GM23248 (cell line): Measurements from ENCODE around the gene GAS2L1. TPM values are rescaled to one million over a fixed set of nuclear protein-coding genes. Genes with fewer than 3 reads are reported as not detected.

Experiments
- DNase-seq: peaks from one replicate; pipeline ENCODE4 v3.0.0-alpha.2; 2015
- H2AFZ ChIP-seq: fragments of 200-600 bp; sonication (generic); 2 replicates; pipeline ENCODE4 v1.6.1; 2016; ENCODE audit warnings: antibody characterized with exemption
- H3F3A ChIP-seq: fragments of 200-600 bp; sonication (generic); 2 replicates; pipeline ENCODE4 v1.6.1; 2016; ENCODE audit warnings: mild to moderate bottlenecking, antibody characterized with exemption, mixed run types; ENCODE audit not compliant: insufficient read depth
- H3K27ac ChIP-seq: fragments of 200-600 bp; sonication (generic); 2 replicates; pipeline ENCODE4 v1.5.1; 2016; ENCODE audit warnings: mild to moderate bottlenecking
- H3K27me3 ChIP-seq: fragments of 200-600 bp; sonication (generic); replicated peaks from 2 replicates; pipeline ENCODE4 v1.6.1; 2016; ENCODE audit warnings: mild to moderate bottlenecking; ENCODE audit not compliant: insufficient read depth
- H3K36me3 ChIP-seq: fragments of 200-600 bp; sonication (generic); 2 replicates; pipeline ENCODE4 v1.6.1; 2016; ENCODE audit warnings: low read depth, mild to moderate bottlenecking
- H3K4me1 ChIP-seq: fragments of 200-600 bp; sonication (generic); 2 replicates; pipeline ENCODE4 v1.6.1; 2016; ENCODE audit warnings: mild to moderate bottlenecking; ENCODE audit not compliant: insufficient read depth
- H3K4me2 ChIP-seq: fragments of 200-600 bp; sonication (generic); one replicate; pipeline ENCODE4 v1.6.1; 2016; ENCODE audit warnings: mild to moderate bottlenecking; ENCODE audit not compliant: unreplicated experiment
- H3K4me3 ChIP-seq: fragments of 200-600 bp; sonication (generic); 2 replicates; pipeline ENCODE4 v1.5.1; 2016; ENCODE audit warnings: mild to moderate bottlenecking
- H3K79me2 ChIP-seq: fragments of 200-600 bp; sonication (generic); 2 replicates; pipeline ENCODE4 v1.6.1; 2016; ENCODE audit warnings: mild to moderate bottlenecking; ENCODE audit not compliant: insufficient read depth
- H3K9ac ChIP-seq: fragments of 200-600 bp; sonication (generic); 2 replicates; pipeline ENCODE4 v1.6.1; 2016; ENCODE audit warnings: mild to moderate bottlenecking
- H3K9me2 ChIP-seq: fragments of 200-600 bp; sonication (generic); 2 replicates; pipeline ENCODE4 v1.6.1; 2016; ENCODE audit warnings: mixed run types, mild to moderate bottlenecking, moderate library complexity; ENCODE audit not compliant: insufficient read depth
- H3K9me3 ChIP-seq: fragments of 200-600 bp; sonication (generic); one replicate; pipeline ENCODE4 v1.6.1; 2017; ENCODE audit warnings: low read depth
- H4K20me1 ChIP-seq: fragments of 200-600 bp; sonication (generic); 2 replicates; pipeline ENCODE4 v1.6.0; 2016; ENCODE audit not compliant: insufficient read depth
- EZH2 ChIP-seq: fragments of 200-600 bp; sonication (generic); IDR thresholded peaks from 2 replicates; pipeline ENCODE4 v1.6.1; 2018; ENCODE audit warnings: antibody characterized with exemption, mild to moderate bottlenecking; ENCODE audit not compliant: insufficient read depth, poor library complexity, severe bottlenecking
- EZH2phosphoT487 ChIP-seq: fragments of 200-600 bp; sonication (generic); IDR thresholded peaks from 2 replicates; pipeline ENCODE4 v1.6.1; 2018; ENCODE audit warnings: antibody characterized with exemption, moderate library complexity, mild to moderate bottlenecking, low read depth; ENCODE audit not compliant: insufficient read depth
- WGBS, 2 experiments: methylation state at CpG; one replicate each; pipeline ENCODE4 v1.1.6; 2015 to 2017; ENCODE audit warnings: low lambda C conversion rate in 2 of 2, low coverage in 1 of 2; ENCODE audit errors: missing lambda C conversion rate in 2 of 2; 5-methylcytosine and 5-hydroxymethylcytosine counted together
- in situ Hi-C: fragments of 300-500 bp; cut with MboI; formaldehyde crosslinking; loops from 2 replicates; pipeline ENCODE4 v1.15.0; 2020
- polyA plus RNA-seq: library from polyadenylated mRNA; unstranded; fragments of >200 nt; fragmentation: Nextera tagmentation; extraction: Ambion mirVana; gene quantifications from 2 replicates; pipeline ENCODE4 v1.2.1, GENCODE V29; 2016
- total RNA-seq: library from RNA; depleted of rRNA; stranded (reverse); fragments of >200 nt; shearing (Covaris generic); gene quantifications from 2 replicates; pipeline ENCODE4 v1.2.3, GENCODE V29; 2014

The GAS2L1 gene
- total and polyA plus RNA-seq, 2 experiments from 2014 or later, result 21.2 to 23.7 TPM

GRCh38 chr22:29268511-29269229 lies 37.8 kb upstream of the GAS2L1 start:
- no peaks in the 10 kb centered on the region for H3K9me3 ChIP-seq
- H3K9me2 ChIP-seq, result no peaks in the 10 kb centered on the region
- peaks cover 35% of the 10 kb centered on the region for H3K4me1 ChIP-seq
- peak overlapping the region; percentile 98 for H3K27ac ChIP-seq
- in situ Hi-C loops, result no loop called here
- WGBS, 2 experiments, result 2 to 3% methylated on average over 39 to 50 of the region's 51 CpGs
- peak overlapping the region; percentile 95 for H3K4me2 ChIP-seq
- peak overlapping the region; percentile 95; the same call in 1 of the 2 replicates for H2AFZ ChIP-seq
- H3K27me3 ChIP-seq, result no peaks in the 10 kb centered on the region
- peak overlapping the region; percentile 99 for H3K4me3 ChIP-seq
- peaks cover 73% of the 10 kb centered on the region for H3K79me2 ChIP-seq
- peaks cover 42% of the 10 kb centered on the region; the same call in 1 of the 2 replicates for H4K20me1 ChIP-seq
- peak; percentile 86 for DNase-seq
- peaks cover 18% of the 10 kb centered on the region for H3F3A ChIP-seq
- peaks cover 17% of the 10 kb centered on the region for H3K36me3 ChIP-seq
- H3K9ac ChIP-seq, result peak overlapping the region; percentile 100
- TF ChIP-seq EZH2phosphoT487 (no peak), EZH2 (no peak)

- no peak for TF ChIP-seq EZH2
- TF ChIP-seq EZH2phosphoT487, result no peak
- peak; percentile 46 for DNase-seq
- H3K79me2 ChIP-seq, result peaks cover 78% of the 10 kb centered on the region
- H4K20me1 ChIP-seq, result peaks cover 48% of the 10 kb centered on the region; the same call in 1 of the 2 replicates
- H3K9me3 ChIP-seq, result no peaks in the 10 kb centered on the region
- peak overlapping the region; percentile 95 for H3K4me2 ChIP-seq
- peaks cover 21% of the 10 kb centered on the region for H3K36me3 ChIP-seq
- H3F3A ChIP-seq, result peaks cover 18% of the 10 kb centered on the region
- H3K4me3 ChIP-seq, result peak overlapping the region; percentile 99
- in situ Hi-C loops, result no loop called here
- peak overlapping the region; percentile 98 for H3K27ac ChIP-seq
- no peaks in the 10 kb centered on the region for H3K27me3 ChIP-seq
- no peaks in the 10 kb centered on the region for H3K9me2 ChIP-seq
- 1 to 2% methylated on average over 14 of the region's 14 CpGs for WGBS, 2 experiments
- peak overlapping the region; percentile 100 for H3K9ac ChIP-seq
- H2AFZ ChIP-seq, result no peak overlapping the region
- H3K4me1 ChIP-seq, result peaks cover 35% of the 10 kb centered on the region
Measured at GRCh38 chr22:29269230-29269604, 37.2 kb upstream of the GAS2L1 start.

GRCh38 chr22:29269731-29270474 lies 36.5 kb upstream of the GAS2L1 start:
- Histone ChIP-seq H3K79me2 (peaks cover 85% of the 10 kb centered on the region), H3F3A (peaks cover 21% of the 10 kb centered on the region), H3K9me3 (no peaks in the 10 kb centered on the region), H3K27ac (peak overlapping the region; percentile 98), H3K36me3 (peaks cover 28% of the 10 kb centered on the region), H3K4me3 (peak overlapping the region; percentile 99), H3K9me2 (no peaks in the 10 kb centered on the region), H3K9ac (peak overlapping the region; percentile 100), H4K20me1 (peaks cover 50% of the 10 kb centered on the region; the same call in 1 of the 2 replicates), H3K27me3 (no peaks in the 10 kb centered on the region), H2AFZ (no peak overlapping the region), H3K4me2 (peak overlapping the region; percentile 95), H3K4me1 (peaks cover 35% of the 10 kb centered on the region)
- in situ Hi-C loops, result no loop called here
- peak; percentile 38 for DNase-seq
- TF ChIP-seq EZH2 (no peak), EZH2phosphoT487 (no peak)
- WGBS, 2 experiments, result 9 to 10% methylated on average over 13 of the region's 13 CpGs

- no peaks in the 10 kb centered on the region for H3K9me3 ChIP-seq
- H3K27me3 ChIP-seq, result no peaks in the 10 kb centered on the region
- in situ Hi-C loops, result no loop called here
- H2AFZ ChIP-seq, result no peak overlapping the region
- H3K79me2 ChIP-seq, result peaks cover 93% of the 10 kb centered on the region
- H3K4me2 ChIP-seq, result peak overlapping the region; percentile 95
- H3K9me2 ChIP-seq, result no peaks in the 10 kb centered on the region
- peak overlapping the region; percentile 100 for H3K9ac ChIP-seq
- peaks cover 35% of the 10 kb centered on the region for H3K36me3 ChIP-seq
- H3K27ac ChIP-seq, result peak overlapping the region; percentile 98
- peak; percentile 55 for DNase-seq
- peaks cover 50% of the 10 kb centered on the region; the same call in 1 of the 2 replicates for H4K20me1 ChIP-seq
- peaks cover 35% of the 10 kb centered on the region for H3K4me1 ChIP-seq
- H3K4me3 ChIP-seq, result peak overlapping the region; percentile 99
- WGBS, 2 experiments, result 9 to 12% methylated on average over 9 of the region's 9 CpGs
- H3F3A ChIP-seq, result peaks cover 26% of the 10 kb centered on the region
- TF ChIP-seq EZH2 (no peak), EZH2phosphoT487 (no peak)
Measured at GRCh38 chr22:29270475-29271271, 35.8 kb upstream of the GAS2L1 start.
